ENCODE results near the gene ANO1. TPM values are rescaled to one million over a fixed set of nuclear protein-coding genes. Genes with fewer than 3 reads are reported as not detected.

The ANO1 gene
- total and polyA plus RNA-seq, 2 of the 8 experiments (the other 6 are each of a cell fraction or from before 2014, with no cell fraction given): 4.7 to 5.0 TPM

DNA sequence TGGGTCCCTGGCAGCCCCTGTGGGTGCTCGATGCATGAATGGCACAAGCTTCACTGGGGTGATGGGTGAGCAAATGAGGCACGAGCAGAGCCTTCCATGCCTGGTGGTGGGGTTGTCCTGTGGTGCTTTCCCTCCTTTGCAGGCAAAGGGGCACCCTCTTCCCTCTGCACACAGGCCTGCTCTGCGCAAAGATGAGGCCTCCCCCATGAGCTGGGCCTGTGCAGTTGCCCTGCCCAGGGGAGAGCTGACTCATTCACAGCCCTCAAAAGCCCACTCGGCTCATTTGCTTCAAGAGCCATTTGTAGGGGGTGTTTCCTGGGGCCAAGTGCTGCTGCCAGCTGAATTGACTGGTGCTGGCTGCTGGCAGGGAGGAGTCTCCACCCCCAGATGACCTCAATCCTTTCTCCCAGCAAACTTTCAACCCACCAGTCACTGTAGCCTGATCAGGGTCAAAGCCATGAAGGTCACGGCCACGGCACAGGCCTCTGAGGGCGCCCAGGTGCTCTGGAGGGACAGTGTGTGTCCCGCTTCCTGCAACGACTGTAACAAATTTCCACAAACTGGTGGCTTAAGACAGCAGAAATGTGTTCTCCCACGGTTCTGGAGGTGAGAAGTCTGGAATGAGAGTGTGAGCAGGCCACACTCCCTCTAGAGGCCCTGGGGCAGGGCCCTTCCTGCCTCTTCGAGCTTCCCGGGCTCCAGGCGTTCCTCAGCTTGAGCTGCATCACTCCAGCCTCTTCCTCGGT, 48.8 kb upstream of the ANO1 start:
- H3K27me3 ChIP-seq (replicated peaks in 1 of 4; ENCODE audit: control insufficient read depth in 3 of 4, extremely low read depth in 1 of 4, insufficient read depth in 3 of 4, low read length in 3 of 4): peaks cover 0 to 2% (median 0%) of the 10 kb centered on the region in 4 experiments; a peak in 2 of 7 replicates
- no peak overlapping the region for H3K4me3 ChIP-seq (ENCODE audit: extremely low read depth in 1 of 4, insufficient read depth in 2 of 4, low read depth in 3 of 4, low read length in 4 of 4)
- H2AFZ ChIP-seq (ENCODE audit: low read length): no peak overlapping the region
- POLR2A ChIA-PET (ENCODE audit: partially characterized antibody): no interaction called here
- TF ChIP-seq, protein P1, sequence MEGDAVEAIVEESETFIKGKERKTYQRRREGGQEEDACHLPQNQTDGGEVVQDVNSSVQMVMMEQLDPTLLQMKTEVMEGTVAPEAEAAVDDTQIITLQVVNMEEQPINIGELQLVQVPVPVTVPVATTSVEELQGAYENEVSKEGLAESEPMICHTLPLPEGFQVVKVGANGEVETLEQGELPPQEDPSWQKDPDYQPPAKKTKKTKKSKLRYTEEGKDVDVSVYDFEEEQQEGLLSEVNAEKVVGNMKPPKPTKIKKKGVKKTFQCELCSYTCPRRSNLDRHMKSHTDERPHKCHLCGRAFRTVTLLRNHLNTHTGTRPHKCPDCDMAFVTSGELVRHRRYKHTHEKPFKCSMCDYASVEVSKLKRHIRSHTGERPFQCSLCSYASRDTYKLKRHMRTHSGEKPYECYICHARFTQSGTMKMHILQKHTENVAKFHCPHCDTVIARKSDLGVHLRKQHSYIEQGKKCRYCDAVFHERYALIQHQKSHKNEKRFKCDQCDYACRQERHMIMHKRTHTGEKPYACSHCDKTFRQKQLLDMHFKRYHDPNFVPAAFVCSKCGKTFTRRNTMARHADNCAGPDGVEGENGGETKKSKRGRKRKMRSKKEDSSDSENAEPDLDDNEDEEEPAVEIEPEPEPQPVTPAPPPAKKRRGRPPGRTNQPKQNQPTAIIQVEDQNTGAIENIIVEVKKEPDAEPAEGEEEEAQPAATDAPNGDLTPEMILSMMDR (IDR thresholded peaks at IDR 0.05; ENCODE audit: control extremely low read depth in 1 of 3, insufficient read depth in 1 of 3, low read depth in 1 of 3, low read length in 3 of 3): peak in 1 of 3 experiments; percentile 17; a peak in 1 of 4 replicates
- TF ChIP-seq SP2 (IDR thresholded peaks at IDR 0.05; ENCODE audit: low read length) (no peak), RAD21 (IDR thresholded peaks at IDR 0.05 in 1 of 2, conservative IDR thresholded peaks at IDR 0.05 in 1 of 2; ENCODE audit: low read depth in 2 of 2, low read length in 2 of 2) (peak in 1 of 2 experiments; percentile 15; a peak in 1 of 4 replicates), TBP (IDR thresholded peaks at IDR 0.05; ENCODE audit: low read depth, low read length) (peak; percentile 76; the same call in 1 of the 2 replicates)
- H3K4me1 ChIP-seq (replicated peaks in 1 of 4; ENCODE audit: control insufficient read depth in 3 of 4, insufficient read depth in 4 of 4, low read length in 3 of 4): peaks cover 0 to 5% (median 2%) of the 10 kb centered on the region in 4 experiments; a peak in 2 of 7 replicates
- H3K9ac ChIP-seq (replicated peaks in 1 of 4; ENCODE audit: extremely low read depth in 1 of 4, low read depth in 3 of 4, low read length in 3 of 4): no peak overlapping the region
- H2BK120ac ChIP-seq (replicated peaks; ENCODE audit: low read depth, low read length): no peak overlapping the region
- no peak for DNase-seq (ENCODE audit: low read depth in 1 of 2, low spot score in 2 of 2)
- peaks cover 13% of the 10 kb centered on the region; the same call in 1 of the 2 replicates for H3K23me2 ChIP-seq (ENCODE audit: low read depth, low read length)
- peaks cover 0 to 5% of the 10 kb centered on the region in 2 experiments; a peak in 1 of 4 replicates for H3K9me3 ChIP-seq (ENCODE audit: insufficient read depth in 2 of 2, low read depth in 1 of 2, low read length in 1 of 2)
- FAIRE-seq: no peak
- CTCF ChIA-PET (ENCODE audit: partially characterized antibody): interaction anchor here (0.7 to 5.1 kb wide), 12 partner anchors 8 to 581 kb away, joined by 3 to 37 read pairs (median 3); no protein-coding TSS in a partner anchor
- H3K79me1 ChIP-seq (ENCODE audit: low read depth, low read length): no peaks in the 10 kb centered on the region
- no peak overlapping the region for H3K56ac ChIP-seq (replicated peaks; ENCODE audit: insufficient read length, low read depth, low read length)
- no peak overlapping the region for H2AK5ac ChIP-seq (ENCODE audit: low read depth, low read length)
- H3K23ac ChIP-seq (ENCODE audit: insufficient read length): no peak overlapping the region
- H2BK15ac ChIP-seq (ENCODE audit: low read length): 0 out of 2 replicates have a peak overlapping the region, but pooled peaks have one; percentile 41
- H2BK20ac ChIP-seq (ENCODE audit: low read length): no peak overlapping the region
- no peak overlapping the region for H3K4me2 ChIP-seq (ENCODE audit: insufficient read depth in 1 of 2, low read depth in 2 of 2, low read length in 2 of 2)
- H3K4ac ChIP-seq (replicated peaks; ENCODE audit: insufficient read length, low read depth, low read length): no peak overlapping the region
- H2BK12ac ChIP-seq (ENCODE audit: low read depth, low read length): no peak overlapping the region
- no peak overlapping the region for H3K18ac ChIP-seq (ENCODE audit: extremely low read depth, low read length)
- no peak overlapping the region for H4K5ac ChIP-seq (ENCODE audit: insufficient read length, low read depth, low read length)
- no peak overlapping the region for H3K27ac ChIP-seq (ENCODE audit: low read depth, low read length)
- H4K8ac ChIP-seq (ENCODE audit: extremely low read depth, insufficient read depth, low read length): no peak overlapping the region
- no peak overlapping the region for H3K14ac ChIP-seq (ENCODE audit: insufficient read length)
- no peaks in the 10 kb centered on the region; a peak in 1 of 8 replicates for H3K36me3 ChIP-seq (ENCODE audit: control insufficient read depth in 2 of 4, insufficient read depth in 4 of 4, low read length in 3 of 4)
- peaks cover 0 to 8% of the 10 kb centered on the region in 2 experiments for H4K20me1 ChIP-seq (replicated peaks in 1 of 2; ENCODE audit: control insufficient read depth in 1 of 2, insufficient read depth in 2 of 2, low read length in 2 of 2)
- no peaks in the 10 kb centered on the region for H3K79me2 ChIP-seq (ENCODE audit: control insufficient read depth in 1 of 2, insufficient read depth in 2 of 2, low read length in 2 of 2)
- WGBS, 2 experiments (ENCODE audit: extremely low coverage in 1 of 2, insufficient coverage in 1 of 2, insufficient read length in 1 of 2, insufficient replicate concordance in 2 of 2, low coverage in 1 of 2, low lambda C conversion rate in 2 of 2, missing lambda C conversion rate in 1 of 2): 83% methylated on average over 14 of the region's 14 CpGs; no CpG with 5 or more reads in 1 of the 2 experiments
- H4K91ac ChIP-seq (replicated peaks; ENCODE audit: insufficient read length, low read length): no peak overlapping the region
- H2BK5ac ChIP-seq (ENCODE audit: low read depth, low read length): no peak overlapping the region
